Bronchial epithelial cell (primary cell): Measurements from ENCODE around the gene ACSF2. TPM values are rescaled to one million over a fixed set of nuclear protein-coding genes. Genes with fewer than 3 reads are reported as not detected.

ENCODE experiments used
- DNase-seq: peaks from one replicate; pipeline ENCODE4 v3.0.0-alpha.2; 2010; ENCODE audit warnings: low read depth
- FAIRE-seq: peaks from 2 replicates; lab custom pipeline; 2011; peaks lifted over from hg19 to GRCh38; lab: Jason Lieb, UNC
- H3K27me3 ChIP-seq: 2 replicates; pipeline ENCODE4 v1.5.1; 2011; ENCODE audit warnings: low read length; ENCODE audit not compliant: control insufficient read depth, insufficient read depth
- H3K36me3 ChIP-seq: 2 replicates; pipeline ENCODE4 v1.5.1; 2011; ENCODE audit warnings: low read length; ENCODE audit not compliant: control insufficient read depth, insufficient read depth
- H3K4me3 ChIP-seq: 2 replicates; pipeline ENCODE4 v1.5.1; 2011; ENCODE audit warnings: mild to moderate bottlenecking, low read depth, low read length, control low read depth
- total RNA-seq: library from RNA; depleted of rRNA; stranded (reverse); fragments of >200 nt; gene quantifications from 2 replicates; pipeline ENCODE4 v1.2.1, GENCODE V29; 2014
- TF ChIP-seq, protein P1 (sequence below): IDR thresholded peaks from 2 replicates; pipeline ENCODE4 v1.5.1; 2011; ENCODE audit warnings: mild to moderate bottlenecking, moderate library complexity, low read length, control low read depth, inconsistent platforms; ENCODE audit not compliant: insufficient read depth, severe bottlenecking

ACSF2 gene
- total RNA-seq, 1 donor from 2014 or later, result 14.7 TPM

DNA sequence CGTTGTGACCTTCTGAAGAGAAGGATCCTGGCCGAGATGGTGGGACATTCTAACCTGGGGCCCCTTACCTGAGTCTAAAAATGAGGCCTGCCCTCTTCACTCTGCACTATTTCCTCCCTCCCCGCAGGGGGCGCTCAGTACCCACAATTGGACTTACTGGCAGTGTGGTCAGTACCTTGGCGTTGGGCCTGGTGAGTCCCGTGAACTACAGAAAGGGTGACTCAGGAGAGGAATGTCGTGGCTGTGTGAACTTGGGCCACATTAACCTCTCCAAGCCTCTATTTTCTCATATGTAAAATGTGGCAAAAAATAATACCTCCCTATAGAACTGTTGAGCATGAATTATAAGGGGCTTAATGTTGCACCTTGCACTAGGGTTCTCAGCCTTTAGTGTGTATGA is 56.5 kb downstream of the ACSF2 start:
- H3K27me3 ChIP-seq, result no peaks in the 10 kb centered on the region
- peak; percentile 84 for DNase-seq
- FAIRE-seq, result no peak
- TF ChIP-seq, protein P1, sequence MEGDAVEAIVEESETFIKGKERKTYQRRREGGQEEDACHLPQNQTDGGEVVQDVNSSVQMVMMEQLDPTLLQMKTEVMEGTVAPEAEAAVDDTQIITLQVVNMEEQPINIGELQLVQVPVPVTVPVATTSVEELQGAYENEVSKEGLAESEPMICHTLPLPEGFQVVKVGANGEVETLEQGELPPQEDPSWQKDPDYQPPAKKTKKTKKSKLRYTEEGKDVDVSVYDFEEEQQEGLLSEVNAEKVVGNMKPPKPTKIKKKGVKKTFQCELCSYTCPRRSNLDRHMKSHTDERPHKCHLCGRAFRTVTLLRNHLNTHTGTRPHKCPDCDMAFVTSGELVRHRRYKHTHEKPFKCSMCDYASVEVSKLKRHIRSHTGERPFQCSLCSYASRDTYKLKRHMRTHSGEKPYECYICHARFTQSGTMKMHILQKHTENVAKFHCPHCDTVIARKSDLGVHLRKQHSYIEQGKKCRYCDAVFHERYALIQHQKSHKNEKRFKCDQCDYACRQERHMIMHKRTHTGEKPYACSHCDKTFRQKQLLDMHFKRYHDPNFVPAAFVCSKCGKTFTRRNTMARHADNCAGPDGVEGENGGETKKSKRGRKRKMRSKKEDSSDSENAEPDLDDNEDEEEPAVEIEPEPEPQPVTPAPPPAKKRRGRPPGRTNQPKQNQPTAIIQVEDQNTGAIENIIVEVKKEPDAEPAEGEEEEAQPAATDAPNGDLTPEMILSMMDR, result peak; percentile 90
- no peak overlapping the region for H3K4me3 ChIP-seq
- peaks cover 13% of the 10 kb centered on the region for H3K36me3 ChIP-seq

DNA sequence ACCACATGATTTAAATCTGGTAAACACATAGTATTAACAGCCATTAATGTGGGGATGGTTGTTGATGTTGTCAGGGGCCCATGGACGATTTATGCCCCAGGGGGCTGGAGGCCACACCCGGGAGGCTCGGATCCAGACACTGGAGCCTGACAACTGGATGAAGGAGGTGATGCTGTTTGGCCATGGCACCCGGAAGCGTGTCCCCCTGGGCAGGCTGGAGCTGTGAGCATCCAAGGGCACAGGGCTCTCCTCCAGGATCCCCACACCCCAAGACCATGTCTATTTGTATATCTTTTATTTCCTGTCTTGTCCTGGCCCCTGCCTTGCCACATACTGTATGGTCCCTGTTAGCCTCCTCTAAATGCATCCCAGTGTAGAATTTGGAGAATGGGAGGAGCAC is 57.2 kb downstream of the ACSF2 start:
- FAIRE-seq, result no peak
- peaks cover 13% of the 10 kb centered on the region for H3K36me3 ChIP-seq

DNA sequence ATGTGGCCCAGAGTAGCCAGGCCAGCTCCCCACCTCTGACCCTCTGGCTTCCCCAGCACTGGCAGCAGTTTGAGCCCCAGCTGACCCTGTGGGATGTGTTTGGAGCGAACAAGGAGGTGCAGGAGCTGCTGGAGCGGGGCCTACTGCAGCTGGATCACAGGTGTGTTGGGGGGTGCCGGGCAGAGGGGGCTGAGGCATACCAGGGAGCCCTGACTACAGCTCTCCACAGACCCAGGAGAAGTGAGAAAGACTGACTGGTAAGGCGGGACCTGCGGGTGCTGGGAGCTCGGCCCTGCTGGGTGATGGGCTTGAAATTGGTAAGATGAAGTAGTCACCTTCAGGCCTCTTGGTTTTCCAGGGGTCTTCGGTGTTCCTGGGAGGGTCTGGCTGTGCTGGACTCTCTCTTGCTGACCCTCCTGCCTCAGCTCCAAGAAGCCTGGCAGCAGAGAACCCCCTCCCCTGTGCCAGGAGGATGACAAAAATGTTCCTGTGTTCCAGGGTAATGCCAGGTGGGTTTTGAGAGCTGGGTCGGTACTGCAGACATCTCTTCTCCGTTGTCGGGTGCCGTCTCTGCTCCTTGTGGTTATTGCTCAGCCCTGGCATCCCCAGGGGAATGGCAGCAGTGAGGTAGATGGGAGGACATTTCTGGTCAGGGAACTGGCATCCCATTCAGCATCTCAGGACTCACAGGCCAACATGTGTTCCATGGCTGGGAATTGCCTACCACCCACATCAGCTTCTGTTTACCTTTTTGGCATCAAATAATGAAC is 58.6 kb downstream of the ACSF2 start:
- H3K4me3 ChIP-seq, result no peak overlapping the region
- H3K36me3 ChIP-seq, result peaks cover 13% of the 10 kb centered on the region
- FAIRE-seq (no peak), DNase-seq (no peak)
- TF ChIP-seq, protein P1, result no peak
- no peaks in the 10 kb centered on the region for H3K27me3 ChIP-seq

More for the DNA sequence above, 57.2 kb downstream of the ACSF2 start:
- Histone ChIP-seq H3K27me3 (no peaks in the 10 kb centered on the region), H3K4me3 (no peak overlapping the region)
- DNase-seq, result no peak
- TF ChIP-seq, protein P1, result no peak

DNA sequence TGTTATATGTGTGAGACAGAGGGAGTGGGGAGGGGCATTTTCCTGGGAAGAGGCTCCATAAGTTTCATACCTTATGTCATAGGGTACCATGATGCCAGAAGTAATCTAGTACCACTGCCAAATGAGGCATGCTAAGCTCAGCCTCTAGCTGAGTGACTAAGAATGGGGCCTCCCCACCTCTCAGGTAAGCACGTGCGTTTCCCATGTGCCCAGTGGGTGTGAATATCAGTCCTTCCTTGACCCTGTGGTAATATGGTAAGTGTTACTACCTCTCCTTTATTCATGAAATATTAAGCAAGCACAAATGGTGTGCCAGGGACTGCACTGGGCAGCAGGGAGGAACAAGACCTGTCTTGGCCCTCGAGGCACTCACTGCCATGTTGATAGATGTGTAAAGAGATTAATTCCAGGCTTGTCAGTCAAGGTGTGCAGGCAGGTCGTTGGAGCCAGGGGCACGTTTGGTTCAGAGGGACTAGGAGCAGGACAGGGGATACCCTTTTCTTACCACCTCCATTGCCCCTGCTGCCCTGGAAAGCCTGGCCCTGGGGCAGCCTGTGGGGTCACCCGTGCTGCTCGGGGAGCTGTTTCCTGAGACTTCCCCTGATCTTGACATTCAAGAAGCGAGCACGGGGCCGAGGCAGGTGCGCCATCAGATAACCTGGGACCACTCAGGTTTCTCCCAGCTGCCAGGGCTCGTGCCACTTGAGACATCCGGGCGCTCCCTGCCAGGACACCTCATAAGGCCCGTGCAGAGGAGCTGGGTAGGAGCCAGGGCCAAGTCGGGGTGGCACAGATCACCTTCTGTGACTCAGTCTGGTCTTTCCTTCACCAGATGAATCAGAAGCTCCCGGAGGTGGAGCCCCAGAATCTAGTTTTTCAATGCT is 61.4 kb downstream of the ACSF2 start:
- H3K36me3 ChIP-seq, result peaks cover 9% of the 10 kb centered on the region
- no peak overlapping the region for H3K4me3 ChIP-seq
- no peaks in the 10 kb centered on the region for H3K27me3 ChIP-seq
- DNase-seq (peak; percentile 90), FAIRE-seq (peak; percentile 96)
- TF ChIP-seq, protein P1, result no peak

DNA sequence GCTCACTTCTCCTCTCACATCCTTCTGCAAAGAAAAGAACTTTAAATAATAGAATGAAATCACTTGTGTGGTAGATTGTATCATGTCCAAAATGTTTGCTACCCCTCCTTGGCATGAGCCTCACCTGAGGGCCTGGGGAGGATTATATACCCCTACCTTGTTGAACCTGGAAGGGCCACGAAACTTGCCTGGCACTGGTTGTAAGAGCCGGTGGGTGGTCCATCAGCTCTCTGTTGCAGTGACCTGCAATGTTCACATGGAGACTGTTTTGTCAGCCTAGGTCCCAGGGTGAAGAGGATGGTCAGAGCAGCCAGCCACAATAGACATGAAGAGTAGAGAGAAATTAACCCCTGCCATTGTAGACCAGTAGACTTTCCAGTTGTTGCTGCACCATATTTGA is 62.9 kb downstream of the ACSF2 start:
- TF ChIP-seq, protein P1, result no peak
- Histone ChIP-seq H3K27me3 (no peaks in the 10 kb centered on the region), H3K4me3 (no peak overlapping the region), H3K36me3 (peaks cover 6% of the 10 kb centered on the region)
- DNase-seq, result no peak
- FAIRE-seq, result no peak
